ENCODE data around the gene MATCAP1.
A peak's percentile ranks its signal among the peaks of the same experiment; 100 is the strongest.

MATCAP1 gene

DNA sequence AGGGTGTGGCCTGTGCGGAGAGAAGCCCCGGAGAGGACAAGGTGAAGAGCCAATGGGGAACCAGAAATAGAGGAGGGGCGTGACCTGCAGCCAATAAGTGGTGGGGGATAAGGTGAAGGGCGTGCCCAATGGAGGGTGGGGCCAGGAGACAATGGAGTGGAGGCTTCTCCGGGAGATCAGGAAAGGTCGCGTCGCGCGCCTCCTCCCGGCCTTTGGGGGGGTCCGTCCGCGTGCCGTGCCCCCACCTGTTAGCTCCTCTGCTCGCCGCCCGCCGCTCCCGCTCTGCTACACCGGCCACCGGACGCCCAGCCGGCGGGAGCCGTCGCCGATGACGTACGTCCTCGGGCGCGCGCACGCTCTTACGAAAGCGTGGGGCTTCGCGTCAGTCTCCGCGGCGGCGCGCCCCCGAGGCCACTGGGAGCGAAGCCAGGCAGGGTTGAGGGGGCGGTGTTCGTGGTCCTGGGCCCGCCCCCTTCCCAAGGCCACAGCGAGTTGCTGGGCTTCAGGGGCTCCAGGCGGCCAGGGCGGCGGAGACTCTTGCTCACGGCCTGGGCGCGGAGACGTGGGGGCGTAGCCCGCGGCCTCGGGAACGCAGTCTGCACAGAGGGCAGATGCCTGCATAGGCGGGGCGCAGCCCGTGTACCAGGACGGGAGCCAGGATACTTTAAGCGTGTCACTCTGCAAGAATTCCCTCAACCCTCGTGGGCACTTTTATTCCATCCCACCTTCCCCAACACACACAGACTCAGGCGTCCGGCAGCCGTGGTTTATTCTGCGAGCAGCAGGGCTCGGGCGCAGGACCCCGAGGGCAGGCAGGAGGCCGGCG lies at the start of gene MATCAP1:
Gene MATCAP1, minus strand, starts transcription at position 337 of the 826 bp plus-strand sequence. CDS start 3,353 bp downstream, outside the sequence.
- peak; percentile 97 for DNase-seq

- no peak for DNase-seq
Observed at GRCh38 chr16:67230809-67231660, 47.3 kb upstream of the MATCAP1 start.

GRCh38 chr16:67229906-67230808 lies 46.4 kb upstream of the MATCAP1 start:
- no peak for DNase-seq

GRCh38 chr16:67228905-67229304 lies 45.1 kb upstream of the MATCAP1 start:
- no peak for DNase-seq

DNA sequence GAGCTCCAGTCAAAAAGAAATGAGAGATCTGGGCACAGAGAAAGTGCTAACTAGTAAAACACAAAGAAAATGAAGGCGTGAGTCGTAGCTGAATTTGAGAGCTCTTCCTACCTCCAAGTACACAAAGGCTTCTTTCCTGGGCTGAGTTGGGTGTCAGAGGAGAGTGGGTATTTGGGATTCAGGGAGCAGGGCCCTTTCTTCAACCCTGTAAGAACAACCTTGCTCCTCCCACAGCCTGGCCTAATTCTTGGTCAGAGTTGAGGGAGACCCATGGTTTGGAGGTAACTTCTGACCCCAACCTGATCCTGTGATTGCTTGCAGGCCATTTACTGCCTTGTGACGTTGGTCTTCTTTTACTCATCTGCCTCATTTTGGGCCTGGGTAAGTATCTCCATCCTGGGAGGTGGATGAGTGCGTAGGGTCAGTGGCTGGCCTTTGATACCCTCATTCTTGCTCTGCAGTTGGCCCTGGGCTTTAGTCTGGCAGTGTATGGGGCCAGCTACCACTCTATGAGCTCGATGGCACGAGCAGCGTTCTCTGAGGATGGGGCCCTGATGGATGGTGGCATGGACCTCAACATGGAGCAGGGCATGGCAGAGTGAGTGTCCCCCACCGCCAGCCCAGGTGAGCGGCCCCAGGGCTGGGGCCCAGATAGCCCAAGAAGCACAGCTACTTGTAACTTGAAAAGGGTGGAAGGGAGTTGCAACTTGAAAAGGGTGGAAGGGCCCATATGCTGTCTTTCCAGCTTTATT lies 44.4 kb upstream of the MATCAP1 start:
- no peak for DNase-seq

- DNase-seq: no peak
Observed at GRCh38 chr16:67227567-67227921, 43.8 kb upstream of the MATCAP1 start.

- peak; percentile 93 for DNase-seq
Observed at GRCh38 chr16:67226804-67227566, 43.2 kb upstream of the MATCAP1 start, which contains the start of gene TMEM208. Gene TMEM208 (plus strand): TSS chr16:67227130. CDS start chr16:67227219, 89 bp downstream.

GRCh38 chr16:67226295-67226803 lies 42.6 kb upstream of the MATCAP1 start:
- peak; percentile 9 for DNase-seq

- DNase-seq: no peak
Observed at GRCh38 chr16:67223992-67224391, 40.2 kb upstream of the MATCAP1 start.

DNA sequence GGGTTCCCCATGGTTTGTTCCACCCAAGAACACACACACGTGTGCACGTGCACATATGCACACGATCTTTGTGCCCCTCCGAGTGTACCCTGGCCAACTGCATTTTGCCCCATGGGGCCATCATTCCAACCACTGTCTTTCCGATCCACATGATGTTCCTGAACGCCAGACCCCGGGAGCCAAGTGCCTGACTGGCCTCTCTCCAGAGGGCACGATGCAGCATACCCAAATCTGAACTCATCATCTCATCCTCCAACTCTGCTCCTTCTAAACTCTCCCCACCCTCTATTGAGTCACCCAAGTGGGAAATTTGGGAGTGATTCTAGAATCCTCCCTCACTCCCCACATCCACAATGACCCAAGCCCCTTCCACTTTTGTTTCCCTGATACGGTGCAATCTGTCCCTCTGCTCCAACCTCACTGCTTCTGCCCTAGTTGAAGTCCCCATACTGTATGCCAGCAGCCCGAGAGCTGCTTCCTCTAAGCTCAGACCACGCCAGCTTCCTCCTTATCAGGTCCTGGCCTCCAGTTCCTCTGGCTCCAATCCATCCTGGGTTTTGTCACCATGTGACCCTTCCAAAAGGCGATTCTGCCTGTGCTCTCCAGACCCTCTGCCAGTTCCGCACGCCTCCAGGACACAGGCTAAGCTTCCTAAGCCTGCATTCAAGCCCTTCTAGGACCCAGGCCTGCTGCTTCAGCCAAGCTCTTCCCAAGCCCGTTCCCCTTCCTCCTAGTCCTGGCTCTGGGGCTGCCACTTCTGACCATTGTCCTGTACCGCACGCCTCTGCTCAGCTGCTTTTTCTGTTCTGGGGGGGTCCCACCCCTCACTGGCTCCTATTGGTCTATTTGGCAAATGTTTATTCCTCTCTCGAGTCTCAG lies 33.1 kb upstream of the MATCAP1 start:
- DNase-seq: no peak

GRCh38 chr16:67215706-67216105 lies 31.9 kb upstream of the MATCAP1 start:
- no peak for DNase-seq

- no peak for DNase-seq
Observed at GRCh38 chr16:67213197-67214019, 29.6 kb upstream of the MATCAP1 start.

- no peak for DNase-seq
Observed at GRCh38 chr16:67212766-67213165, 29.0 kb upstream of the MATCAP1 start.

DNA sequence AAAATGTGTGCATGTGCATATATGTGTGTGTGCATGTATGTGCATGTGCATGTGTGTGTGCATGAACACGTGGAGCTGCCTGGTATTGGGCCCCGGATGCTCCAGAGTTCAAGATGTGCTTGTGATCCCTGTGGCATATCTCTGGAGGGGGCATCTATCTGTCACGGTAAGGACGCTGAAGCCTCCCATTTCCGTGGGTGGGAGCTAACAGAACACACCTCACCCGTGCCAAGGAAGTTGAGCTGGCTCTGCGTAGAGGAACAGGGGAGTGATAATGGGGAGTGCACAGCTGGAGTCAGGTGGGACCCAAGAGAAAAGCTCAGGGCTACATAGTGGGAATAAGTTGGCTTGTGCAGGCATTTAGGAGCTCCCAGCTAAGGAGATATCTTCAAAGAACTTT lies 27.9 kb upstream of the MATCAP1 start:
- DNase-seq: no peak

DNA sequence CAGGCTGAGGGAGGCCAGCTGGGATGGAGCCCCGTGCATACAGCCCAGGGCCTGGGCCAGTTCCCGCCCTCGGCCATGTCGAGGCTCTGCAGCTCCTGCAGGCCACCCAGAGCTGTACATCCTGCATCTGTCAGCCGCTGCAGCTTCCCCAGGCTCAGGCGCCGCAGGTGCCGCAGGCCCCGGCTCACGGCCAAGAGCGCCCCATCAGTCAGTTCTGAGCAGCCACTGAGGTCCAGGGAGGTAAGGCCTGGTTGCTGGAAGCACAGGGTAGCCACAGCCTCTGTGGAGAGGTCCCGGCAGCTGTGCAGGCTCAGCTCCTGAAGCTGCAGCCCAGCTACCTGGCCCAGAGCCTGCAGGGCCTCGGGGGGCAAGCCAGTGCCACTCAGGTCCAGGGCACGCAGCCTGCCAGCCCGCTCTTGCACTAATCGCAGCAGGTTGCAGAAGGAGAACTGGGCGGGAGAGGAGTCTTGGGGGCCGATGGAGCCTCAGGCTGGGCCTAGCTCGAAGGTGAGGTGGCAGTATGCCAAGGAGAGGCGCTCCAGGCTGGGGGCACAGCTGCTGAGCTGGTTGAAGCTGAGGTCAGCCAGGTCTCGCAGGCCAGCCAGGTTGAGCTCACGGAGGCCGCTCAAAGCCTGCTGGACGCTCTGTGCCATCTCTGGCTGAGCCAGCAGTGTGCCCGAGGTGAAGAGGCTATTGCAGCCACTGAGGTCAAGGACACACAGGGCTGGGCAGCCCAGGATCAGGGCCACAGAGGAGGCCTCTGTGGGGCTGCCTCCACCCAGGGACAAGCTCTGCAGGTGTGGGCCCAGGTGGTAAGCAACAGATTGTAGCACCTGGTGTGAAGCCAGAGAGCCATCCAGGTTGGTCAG lies 26.5 kb upstream of the MATCAP1 start:
- no peak for DNase-seq

- no peak for DNase-seq
Observed at GRCh38 chr16:67209565-67209964, 25.8 kb upstream of the MATCAP1 start.

DNA sequence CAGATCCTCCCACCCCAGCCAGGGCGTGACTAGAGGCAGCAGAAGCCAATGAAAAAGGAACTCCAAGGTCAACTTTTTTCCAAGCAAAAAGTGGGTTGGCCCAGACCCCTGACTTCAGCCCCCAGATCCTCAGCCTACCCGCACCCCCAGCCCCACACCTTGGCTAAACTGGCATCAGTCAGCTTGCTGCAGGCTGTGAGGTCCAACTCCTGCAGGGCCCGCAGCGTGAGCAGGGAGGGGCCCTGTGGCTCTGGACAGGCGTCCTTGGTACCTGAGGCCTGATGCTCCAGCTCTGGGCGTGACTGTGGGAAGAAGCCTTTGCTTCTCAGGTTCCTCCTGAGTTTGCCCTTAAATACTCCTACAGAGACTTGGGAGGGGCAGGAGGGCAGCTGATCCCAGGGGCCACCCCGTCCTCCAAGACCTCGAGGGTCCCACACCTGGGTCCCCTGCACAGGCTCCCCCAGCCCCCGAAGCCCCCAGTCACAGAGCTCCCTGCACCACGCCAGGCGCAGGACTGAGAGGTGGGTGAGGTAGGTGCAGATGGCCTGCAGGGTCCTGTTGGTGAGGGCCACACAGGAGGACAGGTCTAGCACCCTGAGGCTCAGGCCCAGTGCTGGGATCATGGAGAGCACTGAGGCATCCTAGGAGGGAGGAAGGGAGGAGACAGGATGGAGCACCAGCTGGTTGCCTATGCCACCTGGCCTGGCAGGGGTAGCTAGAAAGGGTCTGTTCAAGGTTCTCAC lies 24.6 kb upstream of the MATCAP1 start:
- no peak for DNase-seq

Measured in NCI-H1694 treated with DMSO at 0.1 percent for 48 hours (cell line).